Measurements from ENCODE around the gene DENND1A. TPM values are rescaled to one million over a fixed set of nuclear protein-coding genes. Genes with fewer than 3 reads are reported as not detected.

DENND1A gene
- total and polyA plus RNA-seq, 2 of the 13 experiments (the other 11 are each of a cell fraction or from before 2014, with no cell fraction given): 14.8 to 30.1 TPM

- POLR2A ChIA-PET: no interaction called here
- no peak overlapping the region for H3K4me3 ChIP-seq (replicated peaks in 1 of 3; ENCODE audit: insufficient read depth in 1 of 3, low read depth in 2 of 3, low read length in 3 of 3)
- DNase-seq (ENCODE audit: low spot score) (no peak), FAIRE-seq (no peak), ATAC-seq (no peak)
- no peaks in the 10 kb centered on the region for H3K4me1 ChIP-seq (ENCODE audit: insufficient read depth, low read length)
- peaks cover 12 to 40% of the 10 kb centered on the region in 2 experiments; a peak in 4 of 5 replicates for H3K36me3 ChIP-seq (replicated peaks in 1 of 2; ENCODE audit: control insufficient read depth in 1 of 2, insufficient read depth in 2 of 2, low read length in 2 of 2)
- H3K4me2 ChIP-seq (ENCODE audit: low read depth, low read length): no peak overlapping the region
- intact Hi-C loops (cut with micrococcal nuclease; ENCODE audit: unreplicated experiment): no loop called here
- no peak overlapping the region for H2AFZ ChIP-seq (ENCODE audit: low read length)
- no peaks in the 10 kb centered on the region for H3K79me2 ChIP-seq (ENCODE audit: insufficient read depth, low read length)
- H3K27ac ChIP-seq (ENCODE audit: extremely low read length, insufficient read depth, low read length): no peak overlapping the region
- BruUV-seq (replicated peaks): TSS peak; percentile 9
- H3K9me3 ChIP-seq (ENCODE audit: low read length): no peaks in the 10 kb centered on the region
- in situ Hi-C loops (cut with HindIII; ENCODE audit: extremely low pct_ligation_motif_present, low pct_unique_long_range_greater_than_20kb): no loop called here
- 98% methylated on average over 2 of the region's 2 CpGs for WGBS (ENCODE audit: low lambda C conversion rate)
- no peaks in the 10 kb centered on the region for H4K20me1 ChIP-seq (ENCODE audit: insufficient read depth, low read length)
- H3K9ac ChIP-seq (ENCODE audit: insufficient read depth, low read depth, low read length): no peak overlapping the region
- no peaks in the 10 kb centered on the region for H3K27me3 ChIP-seq (ENCODE audit: control insufficient read depth in 1 of 2, insufficient read depth in 2 of 2, low read length in 2 of 2)
- no peak for TF ChIP-seq HOXA3 (CRISPR knock-in tag; IDR thresholded peaks at IDR 0.05)
- TF ChIP-seq AHR (CRISPR knock-in tag; IDR thresholded peaks at IDR 0.05): no peak
- no peak for TF ChIP-seq RFX5 (IDR thresholded peaks at IDR 0.05; ENCODE audit: low read depth, low read length)
- TF ChIP-seq CBX1 (IDR thresholded peaks at IDR 0.05; ENCODE audit: low read depth): no peak
- no peak for TF ChIP-seq ZNF143 (CRISPR knock-in tag; IDR thresholded peaks at IDR 0.05)
- TF ChIP-seq PHB2 (IDR thresholded peaks at IDR 0.05; ENCODE audit: partially characterized antibody): no peak
- no peak for TF ChIP-seq RBFOX2 (IDR thresholded peaks at IDR 0.05; ENCODE audit: low read depth, low read length)
- no peak for TF ChIP-seq JUND (CRISPR knock-in tag; IDR thresholded peaks at IDR 0.05)
- TF ChIP-seq ZFP82 (CRISPR knock-in tag; IDR thresholded peaks at IDR 0.05; ENCODE audit: borderline replicate concordance): no peak
- no peak for TF ChIP-seq KAT7 (CRISPR knock-in tag; IDR thresholded peaks at IDR 0.05; ENCODE audit: borderline replicate concordance)
- TF ChIP-seq, protein P1, sequence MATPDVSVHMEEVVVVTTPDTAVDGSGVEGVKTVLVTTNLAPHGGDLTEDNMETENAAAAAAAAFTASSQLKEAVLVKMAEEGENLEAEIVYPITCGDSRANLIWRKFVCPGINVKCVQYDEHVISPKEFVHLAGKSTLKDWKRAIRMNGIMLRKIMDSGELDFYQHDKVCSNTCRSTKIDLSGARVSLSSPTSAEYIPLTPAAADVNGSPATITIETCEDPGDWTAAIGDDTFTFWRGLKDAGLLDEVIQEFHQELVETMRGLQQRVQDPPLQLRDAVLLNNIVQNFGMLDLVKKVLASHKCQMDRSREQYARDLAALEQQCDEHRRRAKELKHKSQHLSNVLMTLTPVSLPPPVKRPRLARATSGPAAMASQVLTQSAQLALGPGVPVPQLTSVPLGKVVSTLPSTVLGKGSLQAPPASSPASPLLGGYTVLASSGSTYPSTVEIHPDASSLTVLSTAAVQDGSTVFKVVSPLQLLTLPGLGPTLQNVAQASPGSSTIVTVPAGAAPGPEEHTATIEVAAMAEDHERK (CRISPR knock-in tag; IDR thresholded peaks at IDR 0.05; ENCODE audit: low read depth): no peak
- no peak for TF ChIP-seq REL (CRISPR knock-in tag; conservative IDR thresholded peaks at IDR 0.05)
- no peak for TF ChIP-seq ZNF205 (CRISPR knock-in tag; IDR thresholded peaks at IDR 0.05)
- no peak for TF ChIP-seq ISL2 (CRISPR knock-in tag; IDR thresholded peaks at IDR 0.05)
- TF ChIP-seq RXRA (CRISPR knock-in tag; IDR thresholded peaks at IDR 0.05): no peak
- CTCF ChIA-PET (ENCODE audit: low intra/inter-chr PET ratio, low total read pairs): no interaction called here
Observed at GRCh38 chr9:123753669-123754258, 176.2 kb downstream of the DENND1A start.
